M059J (cell line): ENCODE data around the gene OR2T35. TPM values are rescaled to one million over a fixed set of nuclear protein-coding genes. Genes with fewer than 3 reads are reported as not detected.

Source experiments
- DNase-seq: peaks from one replicate; pipeline ENCODE4 v3.0.0-alpha.2; 2012; ENCODE audit warnings: low read depth
- total RNA-seq: library from RNA; depleted of rRNA; stranded (reverse); fragments of >200 nt; shearing (Covaris generic); gene quantifications from 2 replicates; pipeline ENCODE4 v1.2.3, GENCODE V29; 2014; rRNA removed

OR2T35 gene
- total RNA-seq, 1 experiment from 2014 or later: not detected

DNA sequence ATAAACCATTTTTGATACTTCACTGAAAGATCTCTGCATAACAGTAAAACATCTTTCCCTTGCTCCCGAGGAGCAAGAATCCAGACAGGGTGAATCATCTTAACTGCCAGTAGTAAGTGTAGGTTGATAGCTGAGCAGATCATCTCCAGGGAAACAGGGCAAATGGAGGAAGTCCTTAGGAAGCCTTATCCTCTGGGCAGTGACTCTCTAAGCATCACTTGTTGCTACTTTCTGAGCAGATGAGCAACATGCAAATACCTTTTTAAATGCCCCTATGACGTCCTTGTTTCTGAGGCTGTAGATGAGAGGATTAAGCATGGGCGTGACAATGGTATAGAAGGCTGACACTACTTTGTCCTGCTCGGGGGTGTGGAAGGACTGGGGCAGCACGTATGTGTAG lies 19.1 kb downstream of the OR2T35 start:
- no peak for DNase-seq

DNA sequence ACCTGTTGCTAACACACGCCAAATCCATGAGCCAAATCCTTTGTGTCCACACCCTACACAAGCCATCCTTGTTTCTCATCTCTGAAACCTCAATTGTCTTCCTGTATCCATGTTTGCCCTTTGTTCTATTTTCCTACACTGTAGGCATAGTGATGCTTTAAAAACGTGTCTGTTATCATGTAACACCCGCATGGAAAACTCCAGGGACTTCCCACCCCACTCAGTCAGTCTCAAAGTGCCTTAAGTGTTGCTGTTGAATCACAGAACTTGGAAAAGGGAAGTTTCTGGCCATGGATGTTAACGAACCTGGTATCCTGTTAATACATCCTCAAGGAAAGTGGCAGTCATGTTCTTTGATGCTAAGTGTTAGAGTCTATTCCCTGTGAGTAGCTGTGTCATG lies 19.9 kb downstream of the OR2T35 start:
- DNase-seq: no peak

DNA sequence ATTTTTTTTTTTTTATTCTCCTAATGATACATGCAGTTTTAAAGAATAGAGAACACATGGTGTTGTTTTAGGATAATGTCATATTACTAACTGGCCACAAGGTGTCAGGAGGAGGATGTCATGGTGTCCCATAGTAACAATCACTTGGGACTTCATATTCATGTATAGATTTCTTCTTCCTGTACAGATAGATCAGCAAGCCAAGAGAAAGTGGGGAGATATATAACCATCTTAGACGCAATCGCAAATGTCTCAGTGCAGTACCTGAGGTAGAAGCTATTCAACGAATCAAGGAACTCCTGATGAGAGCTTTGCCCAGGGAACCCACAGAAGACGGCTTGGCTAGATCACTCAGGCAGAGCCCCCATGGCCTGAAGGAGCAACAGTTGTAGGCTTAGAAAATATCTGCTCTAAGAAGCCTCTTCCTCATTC lies 22.5 kb downstream of the OR2T35 start:
- peak; percentile 25 for DNase-seq

DNA sequence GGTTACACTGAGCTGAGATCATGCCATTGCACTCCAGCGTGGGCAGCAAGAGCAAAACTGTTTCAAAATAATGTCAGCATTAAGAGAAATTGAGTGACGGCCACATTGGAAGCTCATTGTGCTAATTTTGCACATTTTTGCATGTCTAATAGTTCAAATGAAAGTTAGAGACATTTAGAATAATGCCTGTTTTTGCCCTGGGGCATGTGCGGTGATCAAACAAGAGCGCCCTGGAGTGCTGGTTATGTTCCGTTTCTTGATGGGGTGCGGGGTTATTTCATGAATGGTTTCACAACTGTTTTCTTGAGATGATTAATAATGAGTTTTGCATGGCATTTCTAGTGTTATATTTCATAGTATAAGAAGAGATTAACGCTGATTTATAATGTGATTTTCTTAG lies 23.3 kb downstream of the OR2T35 start:
- no peak for DNase-seq

DNA sequence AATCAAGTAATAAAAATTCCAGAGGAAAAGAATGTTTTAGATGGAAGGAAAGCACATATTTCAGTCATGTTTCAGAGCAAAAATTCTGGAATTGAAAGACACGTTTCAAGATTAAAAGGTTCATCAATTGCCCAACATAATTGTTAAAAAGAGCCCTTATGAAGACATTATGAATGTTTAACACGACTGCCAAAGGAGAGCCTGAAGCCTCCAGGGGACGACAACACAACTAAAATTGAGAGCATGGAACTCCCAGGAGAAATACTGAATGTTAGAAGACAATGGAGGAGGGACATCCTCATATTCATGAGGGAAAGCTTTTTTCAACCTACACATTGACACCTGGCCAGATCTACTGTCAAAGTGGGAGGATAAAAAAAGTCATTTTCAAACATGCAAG lies 26.2 kb downstream of the OR2T35 start:
- peak; percentile 26 for DNase-seq

DNA sequence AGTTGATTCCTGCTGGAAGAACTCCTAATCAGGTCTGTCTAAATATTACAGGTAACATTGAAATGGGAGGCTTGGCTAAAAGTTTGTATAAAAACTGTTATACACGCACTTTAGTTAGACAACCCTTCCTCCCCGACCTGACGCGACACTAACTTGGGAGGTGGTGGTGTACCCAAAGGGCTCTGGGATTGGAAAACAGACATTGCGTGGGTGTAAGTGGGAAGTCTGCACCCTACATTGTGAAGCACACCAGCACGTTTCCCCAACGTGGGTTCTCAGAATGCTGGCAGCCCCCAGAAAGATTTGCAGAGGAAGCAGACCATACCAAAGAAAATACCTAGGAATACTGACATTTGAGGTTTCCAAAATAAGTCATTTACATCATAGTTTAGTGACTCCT lies 27.0 kb downstream of the OR2T35 start:
- DNase-seq: no peak

DNA sequence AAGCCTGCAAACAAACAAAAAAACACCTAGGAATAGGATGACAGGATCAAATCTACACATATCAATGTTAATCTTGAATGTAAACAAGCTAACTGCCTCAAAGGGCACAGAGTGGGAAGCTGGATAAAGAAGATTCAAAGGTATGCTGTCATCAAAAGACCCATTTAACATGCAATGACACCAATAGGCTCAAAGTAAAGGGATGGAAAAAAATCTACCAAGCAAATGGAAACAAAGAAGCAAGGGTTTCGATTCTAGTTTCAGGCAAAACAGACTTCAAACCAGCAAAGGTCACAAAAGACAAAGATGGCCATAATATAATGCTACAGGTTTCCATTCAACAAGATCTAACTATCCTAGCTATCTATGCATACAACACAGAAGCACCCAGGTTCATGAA lies 31.3 kb downstream of the OR2T35 start:
- DNase-seq: no peak

DNA sequence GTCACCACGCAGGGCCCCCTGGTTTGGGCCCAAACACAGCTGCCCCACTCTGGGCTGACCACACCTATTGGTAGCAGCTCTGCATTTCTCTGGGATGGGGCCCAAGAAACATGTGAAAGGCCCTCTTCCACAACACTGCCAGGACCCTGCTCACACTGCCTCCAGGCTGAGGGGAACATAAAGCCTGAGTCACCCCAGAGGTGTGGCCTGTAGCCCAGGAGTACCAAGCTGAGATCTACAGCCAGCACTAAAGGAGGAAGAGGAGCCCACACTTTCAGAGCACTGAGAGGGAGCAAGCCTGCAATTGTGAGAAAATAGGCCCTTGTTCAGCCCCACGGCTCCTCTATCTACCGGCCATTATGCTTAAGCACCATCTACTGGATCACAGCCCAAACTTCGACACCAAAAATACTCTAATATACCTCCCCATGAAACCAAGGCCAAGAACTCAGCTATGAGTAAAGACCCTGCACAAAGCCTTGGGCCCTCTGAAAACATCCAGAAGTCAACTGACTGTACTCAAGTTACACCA lies 33.1 kb downstream of the OR2T35 start:
- no peak for DNase-seq

DNA sequence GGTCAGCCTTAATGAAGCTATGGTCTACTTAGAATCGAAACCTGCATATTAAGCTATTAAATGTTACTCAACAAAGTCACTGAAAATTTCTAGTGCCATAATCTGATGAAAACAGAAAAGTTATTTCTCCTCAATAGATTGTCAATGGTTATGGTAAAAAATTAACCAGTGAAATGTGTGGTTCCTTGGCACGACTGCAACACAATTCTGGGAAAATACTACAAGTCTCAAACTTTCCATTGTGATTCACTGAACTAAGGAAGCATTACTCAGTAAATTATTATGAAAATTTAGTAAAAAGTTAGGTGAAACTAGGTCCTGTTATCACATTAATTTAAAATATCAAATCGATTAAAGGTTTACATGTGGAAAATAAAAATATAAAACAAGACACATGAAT lies 34.8 kb downstream of the OR2T35 start:
- no peak for DNase-seq

DNA sequence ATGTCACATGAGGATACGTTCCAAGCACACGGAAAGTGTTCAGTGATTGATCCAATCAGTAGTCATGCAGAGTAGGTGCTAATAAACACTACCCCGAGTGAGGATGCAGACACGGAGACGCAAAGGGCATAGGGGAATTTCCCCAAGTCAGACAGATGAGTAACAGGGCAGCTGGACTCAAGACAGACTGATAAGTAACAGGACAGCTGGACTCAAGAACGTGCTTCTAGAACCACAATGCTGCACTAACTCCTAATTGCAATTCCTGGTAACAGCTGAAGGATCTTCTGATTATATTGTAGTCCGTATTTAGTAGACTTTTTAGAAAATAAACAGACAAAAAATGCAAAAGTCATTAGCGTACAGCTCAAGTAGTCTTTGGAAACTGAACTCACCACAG lies 45.7 kb downstream of the OR2T35 start:
- DNase-seq: no peak

DNA sequence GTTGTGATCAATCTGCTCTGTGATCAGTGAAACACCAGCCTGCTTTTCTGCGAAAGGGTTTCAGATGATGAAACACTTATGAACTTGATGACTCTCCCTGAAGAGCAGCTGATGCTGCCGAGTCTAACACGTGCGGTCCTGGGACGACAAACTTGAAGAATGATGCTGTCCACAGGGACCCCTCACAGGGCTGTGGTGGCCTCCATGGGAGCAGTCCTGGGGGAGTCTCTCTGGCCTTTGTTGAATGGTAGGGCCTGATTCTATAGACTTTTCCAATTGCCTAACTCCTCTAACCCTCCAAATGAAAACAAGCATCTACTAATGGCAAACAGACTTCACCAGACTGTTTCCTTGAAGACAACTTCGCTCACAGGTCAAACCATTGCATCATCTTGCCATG lies 47.5 kb downstream of the OR2T35 start, which contains the start of gene OR2T10:
TSS of gene OR2T10 (minus strand) at position 112 of the 400 bp plus-strand sequence. CDS start 3,932 bp downstream, outside the sequence.
- DNase-seq: no peak

DNA sequence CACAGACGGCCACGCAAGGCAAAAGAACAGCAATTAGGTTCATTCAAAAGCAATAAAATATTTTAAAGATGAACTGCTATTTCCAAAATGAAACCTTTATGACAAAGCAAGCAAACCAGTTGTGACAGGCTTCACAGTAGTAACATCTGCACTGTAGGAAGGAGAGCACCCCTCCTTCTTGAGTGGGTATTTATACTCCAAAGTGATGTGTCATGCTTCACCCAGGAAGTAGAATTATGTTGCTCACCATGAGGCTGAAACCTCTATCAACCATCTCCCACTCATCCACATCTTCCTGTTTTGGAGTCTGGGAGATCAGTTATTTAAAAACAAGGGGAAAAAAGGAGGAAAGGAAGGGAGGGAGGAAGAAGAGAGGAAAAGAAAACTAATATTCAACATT lies 48.5 kb downstream of the OR2T35 start:
- DNase-seq: no peak

DNA sequence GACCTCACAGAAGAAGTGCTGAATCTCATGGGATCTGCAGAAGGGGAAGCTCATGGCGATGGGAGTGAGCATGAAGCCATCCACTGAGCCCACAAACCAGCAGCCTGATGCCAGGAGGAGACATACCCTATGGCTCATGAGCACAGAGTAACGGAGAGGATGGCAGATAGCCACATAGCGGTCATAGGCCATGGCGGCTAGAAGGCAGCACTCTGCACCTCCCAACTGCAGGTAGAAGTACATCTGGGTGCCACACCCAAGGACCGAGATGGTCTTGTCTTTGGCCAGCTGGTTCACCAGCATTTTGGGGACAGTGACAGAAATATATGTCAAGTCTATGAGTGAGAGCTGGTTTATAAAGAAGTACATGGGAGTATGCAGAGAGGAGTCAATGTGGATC lies 51.9 kb downstream of the OR2T35 start:
- DNase-seq: no peak

DNA sequence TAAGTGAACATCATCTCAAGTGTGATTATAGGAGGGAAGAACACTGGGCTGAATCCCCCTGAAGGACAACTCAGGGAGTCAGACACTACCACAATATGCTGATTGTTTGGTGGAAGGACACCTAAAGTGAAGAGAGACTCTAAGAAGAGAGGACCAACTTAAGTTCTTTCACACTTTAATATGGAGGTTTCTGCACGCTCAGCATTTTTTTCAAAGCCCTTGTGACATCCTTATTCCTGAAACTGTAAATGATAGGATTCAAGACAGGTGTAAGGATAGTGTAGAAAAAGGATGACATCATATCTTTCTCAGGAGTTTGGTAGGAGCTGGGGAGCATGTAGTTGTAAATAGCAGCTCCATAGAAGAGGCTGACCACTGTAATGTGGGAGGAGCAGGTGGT lies 52.4 kb downstream of the OR2T35 start:
- no peak for DNase-seq

DNA sequence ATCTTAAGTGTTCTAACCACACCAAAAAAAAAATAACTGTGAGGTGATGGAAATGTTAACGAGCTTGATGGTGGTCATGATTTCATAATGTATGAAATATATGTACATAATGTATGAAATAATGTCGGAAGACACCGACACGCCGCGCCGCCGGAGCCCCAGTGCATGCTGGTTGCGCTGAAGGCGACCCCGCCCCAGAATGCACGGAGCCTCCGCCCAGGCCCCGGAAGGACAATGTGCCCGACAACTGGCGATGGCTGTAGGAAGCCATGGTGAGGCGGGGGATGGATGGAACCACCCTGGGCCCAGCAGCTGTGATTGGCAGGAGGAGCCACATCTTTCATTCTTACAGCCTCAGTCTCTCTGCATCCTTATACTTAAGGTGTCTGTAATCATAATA lies 55.0 kb downstream of the OR2T35 start:
- DNase-seq: no peak

DNA sequence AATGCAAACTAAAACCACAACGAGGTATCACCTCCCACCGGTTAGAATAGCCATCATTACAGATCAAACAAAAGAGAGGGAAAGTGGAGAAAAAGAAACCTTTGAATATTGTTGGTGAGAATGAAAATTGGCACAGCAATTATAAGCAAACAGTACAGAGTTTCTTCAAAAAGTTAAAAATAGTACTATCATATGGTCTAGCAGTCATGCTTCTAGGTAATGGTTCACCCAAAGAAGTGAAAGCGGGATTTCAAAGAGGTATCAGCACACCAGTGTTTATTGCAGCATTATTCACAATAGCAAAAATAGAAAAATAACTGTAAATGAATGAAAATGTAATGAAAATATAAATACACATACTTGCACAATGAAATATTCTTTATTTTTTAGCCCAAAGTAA lies 55.7 kb downstream of the OR2T35 start:
- no peak for DNase-seq

Other genes with a start within 250 kb of the OR2T35 start
- gene OR2T1, start 242.2 kb downstream of the OR2T35 start, total RNA-seq: not detected in 2 replicates
- gene OR2T2, start 199.6 kb downstream of the OR2T35 start, total RNA-seq: not detected in 2 replicates
- gene OR2T3, start 171.9 kb downstream of the OR2T35 start, total RNA-seq: not detected in 2 replicates
- gene OR2T5, start 156.7 kb downstream of the OR2T35 start, total RNA-seq: not detected in 2 replicates
- gene OR2G6, start 137.2 kb downstream of the OR2T35 start, total RNA-seq: not detected in 2 replicates
- gene OR2T29, start 82.5 kb downstream of the OR2T35 start, total RNA-seq: not detected in 2 replicates
- gene OR2T34, start 70.5 kb downstream of the OR2T35 start, total RNA-seq: not detected in 2 replicates
- gene OR2T10, start 47.6 kb downstream of the OR2T35 start, total RNA-seq: not detected in 2 replicates
- not detected in 2 replicates for gene OR2T11, start 10.2 kb downstream of the OR2T35 start, total RNA-seq
- not detected in 2 replicates for gene OR2T27, start 10.2 kb upstream of the OR2T35 start, total RNA-seq
- gene OR14I1, start 57.5 kb upstream of the OR2T35 start, total RNA-seq: 0.15 TPM in 1 of 2 replicates, not detected in the other
- 0.84 and 3.8 TPM in 2 replicates for gene LYPD8, start 110.5 kb upstream of the OR2T35 start, total RNA-seq
- gene SH3BP5L, start 180.6 kb upstream of the OR2T35 start, total RNA-seq: 14.9 and 21.0 TPM in 2 replicates
- gene ZNF672, start 192.9 kb upstream of the OR2T35 start, total RNA-seq: 15.0 and 16.4 TPM in 2 replicates
- 3.1 and 16.5 TPM in 2 replicates for gene ZNF692, start 213.8 kb upstream of the OR2T35 start, total RNA-seq